NCI-H146 treated with DMSO at 0.1 percent for 48 hours (cell line): Measurements from ENCODE around the gene GRK3.
"Not testable (repeated sequence)": the region's sequence is repeated elsewhere in the genome, so short reads cannot be mapped to it uniquely, and the experiment has no call there.

Experiments used
- DNase-seq: peaks from one replicate; lab custom pipeline; 2025; ENCODE audit not compliant: unreplicated experiment; lab: John Stamatoyannopoulos, UW

The GRK3 gene

DNA sequence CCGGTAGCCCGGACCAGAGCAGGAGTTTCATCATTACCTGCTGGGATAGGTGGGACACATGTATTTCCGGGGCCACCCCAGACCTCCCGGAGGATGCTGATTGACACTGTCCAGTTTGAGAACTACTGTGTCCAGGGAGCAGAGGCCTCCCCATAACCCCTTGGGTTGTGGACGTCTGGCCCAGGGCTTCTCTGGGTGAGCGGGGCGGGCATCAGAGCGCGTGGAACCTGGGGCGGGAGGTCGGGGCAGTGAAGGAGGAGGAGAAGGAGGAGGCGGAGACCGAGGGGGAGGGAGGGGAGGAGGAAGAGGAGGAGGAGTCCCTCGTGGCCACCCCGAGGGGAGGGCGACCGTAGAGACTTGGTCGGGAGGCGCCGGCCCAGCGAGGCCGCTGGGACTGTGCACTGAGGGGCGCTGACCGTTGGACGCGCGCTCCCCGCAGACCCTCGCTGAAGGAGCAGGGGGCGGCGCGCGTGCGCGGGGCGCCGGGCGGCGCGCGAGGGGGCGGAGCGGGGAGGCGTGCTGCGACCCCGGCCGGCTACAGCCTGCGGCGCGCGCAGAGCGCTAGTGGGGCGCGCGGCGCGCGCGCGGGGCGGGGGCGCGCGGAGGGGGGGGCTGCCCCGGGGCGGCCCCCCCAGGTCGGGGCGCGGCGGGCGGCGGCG lies at the start of gene GRK3:
TSS of gene GRK3 (plus strand) at position 356 of the 659 bp plus-strand sequence. CDS start 366 bp downstream, outside the sequence.
- DNase-seq = peak; percentile 15

GRCh38 chr22:25518000-25518663 lies 46.3 kb upstream of the GRK3 start:
- no peak for DNase-seq

GRCh38 chr22:25525376-25525775 lies 39.1 kb upstream of the GRK3 start:
- DNase-seq = no peak

DNA sequence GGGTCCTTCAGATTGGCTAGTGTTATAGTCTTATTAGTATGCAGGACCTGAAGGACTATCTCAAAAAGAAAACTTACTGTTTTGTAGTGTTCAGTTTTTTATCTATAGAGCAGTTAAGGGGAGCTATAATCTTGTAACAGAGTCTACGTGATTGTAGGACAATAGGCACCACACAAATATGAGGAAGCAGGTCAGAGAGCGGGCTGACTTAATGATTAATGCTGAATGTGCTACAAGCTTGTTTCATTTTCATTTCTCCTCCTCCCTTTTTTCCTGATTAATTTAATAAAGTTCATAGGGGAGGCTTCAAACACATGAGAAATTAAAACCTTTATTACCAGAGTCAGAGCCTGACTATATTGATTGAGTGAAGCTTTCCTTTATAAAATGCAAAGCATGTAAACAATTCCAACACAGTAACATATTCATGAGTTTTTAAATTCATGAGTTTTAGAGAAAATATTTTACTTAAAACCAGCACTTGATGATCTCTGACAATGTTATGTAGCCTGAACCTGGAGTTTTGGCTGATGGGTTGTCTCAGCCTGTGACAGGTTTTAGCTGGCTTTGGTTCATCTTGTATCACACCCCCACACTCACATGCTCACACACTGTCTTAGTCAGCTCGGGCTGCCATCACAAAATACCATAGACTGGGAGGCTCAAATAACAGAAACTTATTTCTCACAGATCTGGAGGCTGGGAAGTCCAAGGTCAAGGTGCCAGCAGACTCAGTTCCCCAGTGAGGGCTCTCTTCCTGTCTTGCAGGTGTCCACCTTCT lies 38.5 kb upstream of the GRK3 start:
- not testable (repeated sequence) for DNase-seq

GRCh38 chr22:25527016-25527415 lies 37.5 kb upstream of the GRK3 start:
- DNase-seq = not testable (repeated sequence)

GRCh38 chr22:25528068-25528467 lies 36.4 kb upstream of the GRK3 start:
- not testable (repeated sequence) for DNase-seq

DNA sequence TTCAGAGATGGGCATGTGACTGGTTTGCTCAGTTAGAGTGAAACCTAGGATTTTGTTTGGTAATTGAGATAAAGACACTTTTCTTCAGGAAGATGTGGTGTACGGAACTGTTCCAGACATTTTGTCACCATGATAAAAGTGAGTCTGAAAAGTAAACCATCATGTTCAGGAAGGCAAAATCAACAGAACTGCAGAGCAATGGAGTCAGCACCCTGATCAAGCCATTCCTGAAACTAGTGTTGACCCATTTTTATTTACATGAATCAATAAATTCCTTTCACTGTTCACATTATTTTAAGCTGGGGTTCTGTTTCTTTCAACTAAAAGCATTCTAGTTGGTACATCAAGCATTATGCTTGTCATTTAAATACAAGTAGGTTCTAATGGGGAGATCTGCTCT lies 35.4 kb upstream of the GRK3 start:
- not testable (repeated sequence) for DNase-seq

- not testable (repeated sequence) for DNase-seq
Measured at GRCh38 chr22:25529541-25530137, 34.8 kb upstream of the GRK3 start.

DNA sequence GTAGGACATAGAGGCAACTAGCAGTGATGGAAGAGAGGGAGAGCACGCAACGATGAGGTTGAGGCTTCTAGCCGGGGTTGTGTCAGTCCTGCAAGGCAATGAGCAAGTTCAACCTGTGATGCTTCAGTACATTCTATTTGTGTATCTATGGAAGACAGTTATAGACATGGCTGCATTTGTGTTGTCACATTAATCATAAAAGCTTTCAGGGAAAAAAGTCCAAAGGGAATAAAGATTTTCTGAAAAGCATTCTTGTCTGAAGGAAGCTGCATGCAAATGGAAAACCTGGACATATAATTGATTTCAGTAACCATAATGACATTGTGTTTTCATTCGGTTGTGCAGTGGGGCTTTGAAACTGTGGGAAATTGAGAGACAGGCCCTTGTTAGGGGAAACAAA lies 32.8 kb upstream of the GRK3 start:
- not testable (repeated sequence) for DNase-seq

DNA sequence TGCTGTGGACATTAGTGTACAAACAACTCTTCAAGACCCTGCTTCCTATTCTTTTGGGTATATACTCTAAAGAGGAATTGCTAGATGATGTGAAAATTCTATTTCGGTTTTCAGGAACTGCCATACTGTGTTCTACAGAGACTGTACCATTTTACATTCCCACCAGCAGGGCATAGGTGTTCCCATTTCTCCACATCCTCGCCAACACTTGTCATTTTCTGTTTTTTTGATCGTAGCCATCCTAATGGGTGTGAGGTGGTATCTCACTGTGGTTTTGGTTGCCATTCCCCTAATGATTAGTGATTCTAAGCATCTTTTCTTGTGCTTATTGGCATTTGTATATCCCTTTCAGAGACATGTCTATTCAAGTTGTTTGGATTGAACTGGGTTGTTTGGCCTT lies 29.8 kb upstream of the GRK3 start:
- no peak for DNase-seq

- DNase-seq = no peak
Measured at GRCh38 chr22:25536589-25536988, 27.9 kb upstream of the GRK3 start.

- no peak for DNase-seq
Measured at GRCh38 chr22:25540166-25540907, 24.1 kb upstream of the GRK3 start.

- no peak for DNase-seq
Measured at GRCh38 chr22:25540908-25541660, 23.4 kb upstream of the GRK3 start.

- no peak for DNase-seq
Measured at GRCh38 chr22:25542191-25542590, 22.3 kb upstream of the GRK3 start.

DNA sequence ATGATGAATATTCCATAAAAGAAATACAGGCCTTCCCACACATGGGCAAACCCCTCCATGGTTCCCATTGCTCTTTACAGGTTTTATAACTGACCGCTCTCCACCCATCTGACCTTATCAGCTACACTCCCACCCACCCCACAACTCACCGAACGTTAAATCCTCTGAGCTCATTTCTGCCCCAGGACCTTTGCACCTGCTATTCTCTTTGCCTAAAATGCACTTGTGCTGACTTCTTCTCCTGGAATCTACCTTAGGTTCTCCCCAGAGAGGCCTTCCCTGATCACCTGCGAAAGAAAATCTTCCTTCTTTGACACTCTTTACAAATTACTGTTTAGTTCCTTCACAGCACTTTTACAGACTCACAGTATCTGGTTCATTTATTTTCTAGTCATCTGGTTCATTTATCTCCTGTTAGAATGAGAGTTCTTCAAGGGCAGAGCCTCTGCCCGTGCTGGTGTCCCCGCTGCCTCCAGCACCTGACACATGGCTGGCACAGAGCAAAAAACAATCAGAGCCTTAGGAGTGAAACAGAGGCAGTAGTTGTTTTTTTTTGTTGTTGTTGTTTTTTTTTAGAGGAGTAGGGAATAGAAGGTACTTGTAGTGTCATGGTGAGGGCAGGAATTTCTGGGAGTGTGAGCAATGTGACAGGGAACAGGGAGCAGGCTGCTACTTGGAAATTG lies 21.6 kb upstream of the GRK3 start:
- no peak for DNase-seq

GRCh38 chr22:25545146-25545545 lies 19.3 kb upstream of the GRK3 start:
- DNase-seq = no peak

DNA sequence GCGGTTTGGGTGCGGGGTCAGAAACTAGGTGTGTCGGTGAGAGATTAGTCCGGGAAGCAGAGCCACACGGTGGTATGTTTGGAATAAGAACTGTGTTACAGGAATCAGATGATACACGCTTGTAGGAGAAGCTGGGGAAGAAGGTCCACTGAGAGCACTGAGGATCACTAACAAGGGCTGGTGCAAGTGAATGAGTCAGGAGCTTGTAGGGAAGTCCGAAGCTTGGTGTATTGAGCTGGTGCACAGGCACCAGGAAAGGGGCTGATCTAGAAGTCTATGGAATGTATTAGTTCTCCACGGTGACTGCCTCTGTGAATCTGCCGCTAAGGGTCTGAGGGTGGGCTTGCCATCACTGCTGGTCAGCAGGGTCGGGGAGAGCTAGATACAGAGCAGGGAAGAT lies 18.8 kb upstream of the GRK3 start:
- DNase-seq = no peak

- no peak for DNase-seq
Measured at GRCh38 chr22:25546242-25546641, 18.2 kb upstream of the GRK3 start.

DNA sequence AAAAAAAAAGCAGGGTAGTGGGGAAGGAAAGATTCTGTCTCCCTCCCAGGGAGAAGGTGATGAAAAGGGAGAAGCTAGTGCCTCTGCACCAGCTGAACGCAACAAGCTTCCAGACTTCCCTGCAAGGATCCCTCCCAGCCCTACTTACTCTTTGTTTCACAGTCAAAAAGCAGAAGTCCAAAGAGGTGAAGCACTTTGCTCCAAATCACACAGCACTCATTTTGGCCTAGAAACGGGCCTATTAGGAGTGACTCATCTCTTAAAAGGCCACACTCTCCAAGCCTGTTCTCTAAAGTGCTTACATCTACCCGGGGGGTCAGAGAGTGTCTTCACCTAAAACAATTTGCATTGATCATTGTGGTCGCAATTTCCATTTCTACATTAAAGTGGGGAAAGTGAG lies 17.7 kb upstream of the GRK3 start:
- no peak for DNase-seq
